K562 (cell line): ENCODE measurements around the gene NPR1. TPM values are rescaled to one million over a fixed set of nuclear protein-coding genes. Genes with fewer than 3 reads are reported as not detected.

Experiments used
- BDP1 ChIP-seq: IDR thresholded peaks from 3 replicates; pipeline ENCODE4 v1.6.1; 2011; ENCODE audit not compliant: insufficient read length, insufficient read depth
- ELK3 ChIP-seq: fragments of 450-650 bp; formaldehyde crosslinking; IDR thresholded peaks from 2 replicates; pipeline ENCODE4 v1.4.0; 2020; ENCODE audit warnings: mild to moderate bottlenecking
- FOSL1 ChIP-seq: fragments of 200-800 bp; sonication (Bioruptor generic); conservative IDR thresholded peaks from 2 replicates; pipeline ENCODE4 v1.6.1; 2016; ENCODE audit warnings: missing genetic modification characterization, missing compliant biosample characterization
- MXD1 ChIP-seq: fragments of 250-450 bp; sonication (Bioruptor Pico); IDR thresholded peaks from 2 replicates; pipeline ENCODE4 v1.8.0; 2021; ENCODE audit warnings: borderline replicate concordance, mild to moderate bottlenecking, moderate library complexity; ENCODE audit not compliant: poor library complexity, severe bottlenecking
- MYC ChIP-seq, 2 experiments: fragments of 250-450 bp in 1 of 2; sonication (Bioruptor Pico) in 1 of 2; IDR thresholded peaks; 2 replicates each; pipeline versions ENCODE4 v1.5.1 to v1.6.1; 2012 to 2021; ENCODE audit warnings: low read depth in 2 of 2, borderline replicate concordance in 1 of 2, improper control_type of control experiment in 1 of 2, low read length in 1 of 2, mild to moderate bottlenecking in 1 of 2, moderate library complexity in 1 of 2
- RCOR1 ChIP-seq, 2 experiments: IDR thresholded peaks; 2 replicates each; pipeline ENCODE4 v1.6.1; 2012; ENCODE audit warnings: low read depth in 2 of 2, low read length in 2 of 2, borderline replicate concordance in 1 of 2, improper control_type of control experiment in 1 of 2
- THRAP3 ChIP-seq: fragments of 450-650 bp; IDR thresholded peaks from 2 replicates; pipeline ENCODE4 v1.6.1; 2016; ENCODE audit warnings: mild to moderate bottlenecking, inconsistent platforms, borderline replicate concordance
- ZBTB1 ChIP-seq: sonication (generic); formaldehyde crosslinking; IDR thresholded peaks from 2 replicates; pipeline ENCODE4 v1.8.1; 2023; ENCODE audit warnings: missing genetic modification reagents, low read depth, mild to moderate bottlenecking, borderline replicate concordance
- ZBTB40 ChIP-seq, 2 experiments: fragments of 450-650 bp in 1 of 2; sonication (generic) in 1 of 2; formaldehyde crosslinking in 1 of 2; IDR thresholded peaks; 2 replicates each; pipeline versions ENCODE4 v1.7.1 to v1.9.0; 2016 to 2022; ENCODE audit warnings: inconsistent platforms in 1 of 2, mild to moderate bottlenecking in 1 of 2, missing genetic modification reagents in 1 of 2
- ZNF511 ChIP-seq: sonication (generic); formaldehyde crosslinking; IDR thresholded peaks from 2 replicates; pipeline ENCODE4 v1.8.0; 2022; ENCODE audit warnings: mild to moderate bottlenecking, missing genetic modification reagents
- polyA plus RNA-seq, 8 experiments: library from polyadenylated mRNA; depleted of rRNA in 4 of 8; stranded (reverse) in 5 of 8; unstranded in 3 of 8; fragments of >200 nt; fragmentation: Nextera tagmentation in 2 of 8; fragmentation: Illumina TruSeq in 1 of 8; extraction: Ambion mirVana in 2 of 8; extraction: Trizol in 1 of 8; gene quantifications; 2 replicates each; pipeline versions ENCODE4 v1.2.1 to v1.2.3, GENCODE V29; 2011 to 2014; ENCODE audit warnings: inconsistent platforms in 1 of 8, missing spikeins in 1 of 8
- total RNA-seq, 7 experiments: library from RNA; depleted of rRNA in 6 of 7; stranded (reverse); fragments of >200 nt in 6 of 7; fragmentation: Illumina TruSeq in 2 of 7; extraction: Trizol in 2 of 7; gene quantifications; 2 replicates each; pipeline versions ENCODE4 v1.2.1 to v1.2.3, GENCODE V29; 2011 to 2021; ENCODE audit warnings: low replicate concordance in 1 of 7
- TF ChIP-seq, protein P1 (sequence below): sonication (generic); IDR thresholded peaks from 2 replicates; pipeline ENCODE4 v1.6.1; 2016

Gene NPR1
- total and polyA plus RNA-seq, 9 of the 15 experiments (the other 6 are each of a cell fraction or from before 2014, with no cell fraction given), result 0.05 to 0.16 (median 0.06) TPM; not detected in 6

DNA sequence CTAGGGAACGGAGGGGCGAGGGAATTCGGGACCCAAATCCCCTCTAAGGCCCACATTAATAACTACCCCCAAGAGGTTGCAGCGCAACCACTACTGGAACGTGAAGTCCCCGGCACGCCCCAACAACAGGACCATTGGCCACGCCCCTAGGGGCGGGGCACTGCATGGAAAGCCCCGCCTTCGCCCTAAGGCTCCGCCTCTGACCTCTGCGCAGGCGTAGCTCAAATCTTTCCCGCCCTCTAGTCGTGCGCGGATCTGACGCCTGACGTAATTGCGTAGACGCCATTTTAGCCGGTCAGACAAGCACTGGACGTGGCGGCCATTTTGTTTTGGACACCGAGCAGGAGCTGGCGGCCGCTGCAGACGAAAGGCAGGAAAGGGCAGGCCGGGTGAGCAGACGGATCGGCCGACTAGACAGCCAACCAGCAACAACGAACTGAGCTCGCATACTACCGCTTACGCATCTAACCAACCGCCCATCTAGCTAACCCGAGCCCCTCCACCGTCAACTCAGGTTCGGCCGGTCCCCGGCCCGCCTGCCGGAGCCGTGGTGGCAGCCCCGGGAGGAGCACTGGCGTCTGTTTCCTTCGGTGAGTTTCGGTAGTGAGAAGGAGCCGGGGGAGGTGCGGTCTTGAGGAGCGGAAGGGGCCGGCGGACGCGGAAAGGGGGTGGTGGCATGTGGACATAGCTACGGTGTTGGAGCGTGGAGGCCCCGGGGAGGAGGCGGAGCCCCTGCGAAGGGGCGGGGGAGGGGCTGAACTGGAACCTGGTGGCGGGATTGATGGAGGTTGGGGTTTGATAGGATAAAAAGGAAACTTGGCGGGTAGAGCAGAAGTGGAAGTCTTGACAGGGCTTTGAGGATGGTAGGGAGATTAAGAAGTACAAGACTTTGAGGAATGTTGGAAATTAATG is 44.5 kb upstream of the NPR1 start, which contains the start of gene CHTOP (continued):
- TF ChIP-seq ZBTB40 (IDR thresholded peaks at IDR 0.05) (peak; percentile 54), ZBTB40 (CRISPR knock-in tag; IDR thresholded peaks at IDR 0.05) (no peak), THRAP3 (peak; percentile 54; the same call in 1 of the 2 replicates), BDP1 (no peak), MYC (IDR thresholded peaks at IDR 0.05; ENCODE audit: low read depth, low read length) (peak; percentile 91), MYC (CRISPR knock-in tag; IDR thresholded peaks at IDR 0.05; ENCODE audit: borderline replicate concordance, low read depth) (peak; percentile 53; the same call in 1 of the 2 replicates), RCOR1 (IDR thresholded peaks at IDR 0.05; ENCODE audit: borderline replicate concordance in 1 of 2, low read depth in 2 of 2, low read length in 2 of 2) (peak in 1 of 2 experiments; percentile 4; a peak in 1 of 4 replicates), ZBTB1 (CRISPR knock-in tag) (no peak), ELK3 (CRISPR knock-in tag) (0 out of 2 replicates have a peak, but pooled peaks have one; percentile 5), MXD1 (CRISPR knock-in tag) (no peak), FOSL1 (tag) (no peak), ZNF511 (CRISPR knock-in tag) (peak; percentile 90; the same call in 1 of the 2 replicates)
- TF ChIP-seq, protein P1, sequence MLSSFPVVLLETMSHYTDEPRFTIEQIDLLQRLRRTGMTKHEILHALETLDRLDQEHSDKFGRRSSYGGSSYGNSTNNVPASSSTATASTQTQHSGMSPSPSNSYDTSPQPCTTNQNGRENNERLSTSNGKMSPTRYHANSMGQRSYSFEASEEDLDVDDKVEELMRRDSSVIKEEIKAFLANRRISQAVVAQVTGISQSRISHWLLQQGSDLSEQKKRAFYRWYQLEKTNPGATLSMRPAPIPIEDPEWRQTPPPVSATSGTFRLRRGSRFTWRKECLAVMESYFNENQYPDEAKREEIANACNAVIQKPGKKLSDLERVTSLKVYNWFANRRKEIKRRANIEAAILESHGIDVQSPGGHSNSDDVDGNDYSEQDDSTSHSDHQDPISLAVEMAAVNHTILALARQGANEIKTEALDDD, result no peak
